IPS-18c (cell line): ENCODE data around the gene STYXL2.
A peak's percentile ranks its signal among the peaks of the same experiment; 100 is the strongest.

Source experiments
- H3K4me3 ChIP-seq: 2 replicates; pipeline ENCODE4 v1.7.0; 2013; ENCODE audit warnings: low read depth, mild to moderate bottlenecking, low read length, moderate library complexity; ENCODE audit not compliant: insufficient read depth
- H3K9me3 ChIP-seq: one replicate; pipeline ENCODE4 v1.6.1; 2013; ENCODE audit warnings: mild to moderate bottlenecking, low read length, moderate library complexity; ENCODE audit not compliant: control insufficient read depth, insufficient read depth

STYXL2 gene

DNA sequence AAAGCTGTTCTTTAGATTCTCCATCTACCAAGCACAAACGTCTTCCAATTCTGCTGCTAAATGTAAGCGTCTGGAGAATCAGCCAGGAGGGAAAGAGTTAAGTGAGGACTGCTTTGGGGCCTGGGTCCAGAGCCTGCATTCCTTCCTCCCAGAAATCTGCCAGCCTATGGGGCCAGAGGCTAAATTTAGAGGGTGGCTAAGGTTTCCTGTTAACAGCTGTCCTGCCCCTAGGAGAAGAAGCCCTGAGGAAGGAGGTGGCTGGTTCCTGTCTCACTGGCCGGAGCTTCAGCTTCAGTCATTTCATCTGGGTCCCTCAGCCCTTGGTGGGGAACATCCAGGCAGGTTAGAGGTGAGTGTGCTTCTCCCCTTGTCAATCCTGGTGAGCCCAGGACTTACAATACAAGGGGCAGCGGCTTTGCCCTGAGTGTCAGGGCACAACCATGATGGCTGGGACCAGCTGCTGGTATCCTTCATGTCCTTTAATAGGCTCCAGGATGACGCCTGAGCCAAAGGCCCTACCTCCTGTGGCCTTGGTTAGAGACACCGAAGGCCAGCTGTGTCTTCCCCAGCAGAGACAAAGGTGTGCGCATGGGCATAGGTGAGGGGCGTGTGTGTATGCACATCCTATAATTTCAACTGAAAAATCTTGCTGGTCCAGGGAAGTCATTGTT is at the start of gene STYXL2:
STYXL2 (plus strand) TSS at position 230 of the 671 bp plus-strand sequence. CDS start 775 bp downstream, outside the sequence.
- Histone ChIP-seq H3K9me3 (no peaks in the 10 kb centered on the region), H3K4me3 (no peak within 1 kb of the TSS)

DNA sequence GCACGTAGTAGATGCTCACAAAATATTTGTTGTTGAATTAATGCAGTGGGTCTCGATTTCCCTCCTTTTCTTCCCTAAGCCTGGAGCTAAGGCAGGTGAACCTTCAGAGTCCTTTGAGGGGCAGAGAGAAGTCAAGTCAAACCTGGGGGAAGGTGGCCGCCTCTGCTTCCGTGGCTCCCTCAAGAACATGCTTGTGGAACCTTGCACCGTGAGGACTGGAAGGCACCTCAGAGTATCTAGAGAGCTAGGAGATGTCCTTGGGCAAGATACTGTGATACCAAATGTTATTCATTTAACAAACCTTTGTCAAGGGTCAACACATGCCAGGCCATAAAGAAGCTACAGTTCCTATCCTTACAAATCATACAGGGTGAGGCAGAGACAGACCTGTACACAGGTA is 42.0 kb upstream of the STYXL2 start:
- Histone ChIP-seq H3K4me3 (no peak overlapping the region), H3K9me3 (no peaks in the 10 kb centered on the region)

- Histone ChIP-seq H3K4me3 (no peak overlapping the region), H3K9me3 (no peaks in the 10 kb centered on the region)
These were observed 41.5 kb upstream of the STYXL2 start for GRCh38 chr1:167052389-167052788.

GRCh38 chr1:167054531-167054930 is 39.3 kb upstream of the STYXL2 start:
- H3K9me3 ChIP-seq: no peaks in the 10 kb centered on the region
- no peak overlapping the region for H3K4me3 ChIP-seq

DNA sequence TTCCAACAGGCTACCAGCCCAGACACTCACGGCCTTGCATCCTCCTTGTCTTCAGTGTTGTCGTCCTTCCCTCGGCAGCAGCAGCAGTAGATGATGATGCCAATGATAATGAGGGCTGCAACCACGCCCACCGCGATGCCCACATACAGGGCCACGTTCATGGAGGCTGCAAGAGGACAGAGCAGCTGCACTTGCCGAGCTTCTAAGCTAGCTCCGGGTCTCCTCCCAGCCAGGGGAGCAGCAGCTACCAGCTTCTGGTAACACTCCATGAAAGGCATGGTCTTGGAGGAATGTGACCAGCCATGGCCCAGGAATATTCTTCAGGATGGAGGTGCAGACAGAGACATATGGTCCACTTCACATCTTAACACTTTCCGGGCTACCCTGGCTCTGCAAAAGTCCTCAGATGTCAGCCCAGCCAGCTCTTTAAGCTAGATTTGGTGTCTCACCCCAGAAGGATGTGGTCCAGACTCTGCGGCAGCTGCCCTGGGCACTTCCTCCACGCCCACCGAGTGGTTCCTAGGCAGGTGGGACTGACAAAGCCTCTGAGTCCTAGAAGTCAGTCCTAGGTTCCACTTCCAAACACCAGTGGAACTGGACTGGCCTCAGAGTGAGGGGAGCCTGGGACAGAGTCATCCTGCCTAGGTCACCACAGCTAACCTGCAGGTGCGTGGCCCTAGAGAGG is 38.8 kb upstream of the STYXL2 start:
- Histone ChIP-seq H3K9me3 (no peaks in the 10 kb centered on the region), H3K4me3 (no peak overlapping the region)

GRCh38 chr1:167056529-167057231 is 37.2 kb upstream of the STYXL2 start:
- Histone ChIP-seq H3K9me3 (no peaks in the 10 kb centered on the region), H3K4me3 (no peak overlapping the region)

GRCh38 chr1:167057241-167057688 is 36.6 kb upstream of the STYXL2 start:
- Histone ChIP-seq H3K9me3 (no peaks in the 10 kb centered on the region), H3K4me3 (no peak overlapping the region)

DNA sequence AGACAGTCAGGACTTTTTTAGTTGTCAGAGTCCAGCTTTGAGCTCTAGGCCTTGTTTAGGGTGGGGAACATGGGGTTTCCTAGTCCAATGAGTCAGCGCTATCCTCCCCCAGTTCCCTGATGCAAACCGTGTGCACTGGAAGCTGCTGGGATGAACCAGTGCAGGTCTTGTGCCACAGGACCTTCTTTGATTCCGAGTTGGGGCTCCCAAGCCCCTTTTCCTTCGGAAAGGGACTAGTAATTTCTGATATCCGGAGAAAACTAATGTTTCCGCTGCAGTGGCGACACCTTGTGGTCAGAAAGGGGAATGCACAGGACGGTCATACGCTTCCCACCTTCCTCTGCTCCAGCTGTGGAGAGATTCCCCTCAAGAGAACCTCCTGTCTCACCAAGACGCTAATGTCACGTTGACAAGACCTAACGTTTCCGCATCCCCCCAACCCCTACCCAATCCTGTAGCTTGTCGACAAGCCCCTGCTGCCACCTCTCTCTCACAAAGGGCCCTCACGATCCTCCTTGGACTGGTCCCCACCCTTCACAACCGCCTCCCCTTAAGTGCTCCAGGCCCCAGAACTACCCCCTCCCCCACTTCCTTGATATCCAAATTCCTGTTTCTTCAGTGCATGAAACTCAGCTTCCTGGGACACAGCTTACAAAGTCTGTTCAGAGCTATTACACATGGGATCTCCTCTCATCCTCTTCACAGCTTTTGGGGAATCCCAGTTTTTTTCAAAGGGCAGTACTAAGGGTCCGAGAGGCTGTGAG is 34.6 kb upstream of the STYXL2 start:
- Histone ChIP-seq H3K4me3 (no peak overlapping the region; the same call in 1 of the 2 replicates), H3K9me3 (no peaks in the 10 kb centered on the region)

DNA sequence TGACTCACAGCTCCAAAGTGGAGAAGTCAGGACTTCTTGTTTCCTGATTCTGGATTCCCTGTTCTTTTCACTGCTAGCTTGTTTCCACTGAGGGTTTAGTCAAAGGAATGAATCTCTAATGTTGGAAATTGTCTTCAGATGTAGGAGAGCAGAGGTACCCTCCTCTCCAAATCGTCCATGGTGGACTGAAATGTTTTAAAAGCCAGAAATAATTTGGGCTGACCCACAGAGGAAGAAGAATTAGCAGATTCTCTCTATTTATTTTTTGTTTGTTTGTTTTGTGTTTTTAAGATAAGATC is 34.1 kb upstream of the STYXL2 start:
- Histone ChIP-seq H3K9me3 (no peaks in the 10 kb centered on the region), H3K4me3 (no peak overlapping the region)

GRCh38 chr1:167060141-167061072 is 33.5 kb upstream of the STYXL2 start:
- H3K4me3 ChIP-seq: no peak overlapping the region
- H3K9me3 ChIP-seq: no peaks in the 10 kb centered on the region

GRCh38 chr1:167061073-167061464 is 32.8 kb upstream of the STYXL2 start:
- Histone ChIP-seq H3K9me3 (no peaks in the 10 kb centered on the region), H3K4me3 (no peak overlapping the region)

GRCh38 chr1:167064621-167065020 is 29.3 kb upstream of the STYXL2 start:
- H3K4me3 ChIP-seq: no peak overlapping the region

GRCh38 chr1:167065471-167065870 is 28.4 kb upstream of the STYXL2 start:
- H3K9me3 ChIP-seq: no peaks in the 10 kb centered on the region

More at GRCh38 chr1:167064621-167065020, 29.3 kb upstream of the STYXL2 start:
- H3K9me3 ChIP-seq: no peaks in the 10 kb centered on the region

GRCh38 chr1:167066333-167067122 is 27.3 kb upstream of the STYXL2 start:
- Histone ChIP-seq H3K9me3 (no peaks in the 10 kb centered on the region), H3K4me3 (peak overlapping the region; percentile 34; the same call in 1 of the 2 replicates)

More at GRCh38 chr1:167065471-167065870, 28.4 kb upstream of the STYXL2 start:
- no peak overlapping the region for H3K4me3 ChIP-seq

DNA sequence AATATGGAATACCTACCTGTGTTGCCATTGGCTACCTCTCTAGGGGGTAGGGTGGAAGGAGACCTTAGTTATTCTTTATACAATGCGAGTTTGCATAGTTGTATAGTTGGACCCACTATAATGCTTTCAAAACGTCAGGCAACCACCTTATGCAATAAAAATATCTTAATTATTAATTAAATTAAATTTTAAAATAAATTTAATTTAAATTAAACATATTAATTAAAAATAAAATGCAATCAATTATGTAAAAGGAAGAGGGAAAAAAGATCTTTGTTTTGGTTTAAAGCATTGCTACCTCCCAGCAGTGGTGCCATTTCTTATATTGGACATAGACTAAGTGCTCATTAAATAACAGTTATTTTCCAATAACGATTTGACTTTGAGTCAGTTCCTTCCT is 26.0 kb upstream of the STYXL2 start:
- Histone ChIP-seq H3K9me3 (no peaks in the 10 kb centered on the region), H3K4me3 (no peak overlapping the region)

- Histone ChIP-seq H3K9me3 (no peaks in the 10 kb centered on the region), H3K4me3 (no peak overlapping the region)
These were observed 25.1 kb upstream of the STYXL2 start for GRCh38 chr1:167068761-167069160.
